Progenitor cell of endocrine pancreas (in vitro differentiated cells): Measurements from ENCODE around the gene PLA2G4D. TPM values are rescaled to one million over a fixed set of nuclear protein-coding genes. Genes with fewer than 3 reads are reported as not detected.

Experiments used
- DNase-seq: peaks from one replicate; pipeline ENCODE4 v3.0.0; 2021; ENCODE audit warnings: low spot score; ENCODE audit not compliant: unreplicated experiment
- H3K27ac Mint-ChIP-seq: 2 replicates; pipeline ENCODE4 v1.8.0; 2021; ENCODE audit warnings: mild to moderate bottlenecking, moderate library complexity, mixed read lengths
- H3K27me3 Mint-ChIP-seq: 2 replicates; pipeline ENCODE4 v1.8.0; 2021; ENCODE audit warnings: mixed read lengths
- H3K36me3 Mint-ChIP-seq: 2 replicates; pipeline ENCODE4 v1.8.0; 2022; ENCODE audit warnings: mixed read lengths; ENCODE audit not compliant: insufficient read depth
- H3K4me1 Mint-ChIP-seq: 2 replicates; pipeline ENCODE4 v1.8.0; 2021; ENCODE audit warnings: low read depth, mixed read lengths
- H3K4me3 Mint-ChIP-seq: 2 replicates; pipeline ENCODE4 v1.8.0; 2021; ENCODE audit warnings: low read depth, mild to moderate bottlenecking, moderate library complexity, mixed read lengths
- H3K9me3 Mint-ChIP-seq: 2 replicates; pipeline ENCODE4 v1.8.0; 2021; ENCODE audit warnings: low read depth, mixed read lengths
- total RNA-seq: library from RNA; stranded (reverse); gene quantifications from 2 replicates; pipeline ENCODE4 v1.2.1, GENCODE V29; 2021
- TF ChIP-seq, protein P1 (sequence below): fragments of 200-600 bp; sonication (generic); IDR thresholded peaks from one replicate; pipeline ENCODE4 v1.5.0; 2021; ENCODE audit warnings: antibody characterized with exemption, mild to moderate bottlenecking; ENCODE audit not compliant: unreplicated experiment

Gene PLA2G4D
- total RNA-seq, 1 donor from 2014 or later = not detected

DNA sequence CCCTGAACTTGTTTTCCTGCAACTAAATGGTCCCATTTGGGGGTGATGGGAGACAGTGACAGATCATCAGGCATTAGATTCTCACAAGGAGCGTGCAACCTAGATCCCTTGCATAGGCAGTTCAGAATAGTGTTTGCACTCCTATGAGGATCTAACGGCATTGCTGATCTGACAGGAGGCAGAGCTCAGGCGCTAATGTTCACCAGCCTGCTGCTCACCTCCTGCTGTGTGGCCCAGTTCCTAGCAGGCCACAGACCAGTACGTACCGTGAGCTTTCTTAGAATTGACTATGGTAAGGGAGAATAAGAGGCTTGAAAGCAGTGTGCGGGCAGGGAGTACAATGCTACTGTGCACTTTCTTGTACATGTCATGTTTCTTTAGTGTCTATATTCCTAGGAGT lies 56.0 kb downstream of the PLA2G4D start:
- Mint-ChIP-seq H3K4me3 (no peak overlapping the region), H3K4me1 (no peaks in the 10 kb centered on the region), H3K27me3 (no peaks in the 10 kb centered on the region), H3K9me3 (no peaks in the 10 kb centered on the region), H3K27ac (no peak overlapping the region), H3K36me3 (no peaks in the 10 kb centered on the region)
- TF ChIP-seq, protein P1, sequence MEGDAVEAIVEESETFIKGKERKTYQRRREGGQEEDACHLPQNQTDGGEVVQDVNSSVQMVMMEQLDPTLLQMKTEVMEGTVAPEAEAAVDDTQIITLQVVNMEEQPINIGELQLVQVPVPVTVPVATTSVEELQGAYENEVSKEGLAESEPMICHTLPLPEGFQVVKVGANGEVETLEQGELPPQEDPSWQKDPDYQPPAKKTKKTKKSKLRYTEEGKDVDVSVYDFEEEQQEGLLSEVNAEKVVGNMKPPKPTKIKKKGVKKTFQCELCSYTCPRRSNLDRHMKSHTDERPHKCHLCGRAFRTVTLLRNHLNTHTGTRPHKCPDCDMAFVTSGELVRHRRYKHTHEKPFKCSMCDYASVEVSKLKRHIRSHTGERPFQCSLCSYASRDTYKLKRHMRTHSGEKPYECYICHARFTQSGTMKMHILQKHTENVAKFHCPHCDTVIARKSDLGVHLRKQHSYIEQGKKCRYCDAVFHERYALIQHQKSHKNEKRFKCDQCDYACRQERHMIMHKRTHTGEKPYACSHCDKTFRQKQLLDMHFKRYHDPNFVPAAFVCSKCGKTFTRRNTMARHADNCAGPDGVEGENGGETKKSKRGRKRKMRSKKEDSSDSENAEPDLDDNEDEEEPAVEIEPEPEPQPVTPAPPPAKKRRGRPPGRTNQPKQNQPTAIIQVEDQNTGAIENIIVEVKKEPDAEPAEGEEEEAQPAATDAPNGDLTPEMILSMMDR = no peak
- DNase-seq = no peak

DNA sequence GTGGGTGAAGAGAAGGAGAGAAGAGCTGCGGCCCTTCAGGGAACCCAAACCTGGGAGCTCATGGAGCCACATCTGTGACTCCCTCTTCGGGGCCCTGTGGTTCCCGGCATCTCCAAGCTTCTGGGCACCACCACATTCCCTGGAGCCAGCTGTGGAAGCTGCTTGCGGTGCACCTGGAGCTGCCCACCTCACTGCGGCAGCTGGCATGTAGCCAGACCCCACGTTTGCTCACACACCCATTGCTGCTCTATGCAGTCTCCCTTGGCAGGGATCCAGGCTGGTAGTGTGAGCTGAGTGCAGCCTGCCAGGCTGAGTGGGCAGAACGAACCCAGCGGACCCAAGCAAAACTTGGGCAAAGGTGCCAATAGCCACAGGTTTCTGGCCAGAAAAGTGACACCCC lies 56.7 kb downstream of the PLA2G4D start:
- TF ChIP-seq, protein P1 = no peak
- Mint-ChIP-seq H3K27ac (no peak overlapping the region), H3K4me3 (no peak overlapping the region), H3K9me3 (no peaks in the 10 kb centered on the region), H3K36me3 (no peaks in the 10 kb centered on the region), H3K27me3 (no peaks in the 10 kb centered on the region), H3K4me1 (no peaks in the 10 kb centered on the region)
- no peak for DNase-seq

DNA sequence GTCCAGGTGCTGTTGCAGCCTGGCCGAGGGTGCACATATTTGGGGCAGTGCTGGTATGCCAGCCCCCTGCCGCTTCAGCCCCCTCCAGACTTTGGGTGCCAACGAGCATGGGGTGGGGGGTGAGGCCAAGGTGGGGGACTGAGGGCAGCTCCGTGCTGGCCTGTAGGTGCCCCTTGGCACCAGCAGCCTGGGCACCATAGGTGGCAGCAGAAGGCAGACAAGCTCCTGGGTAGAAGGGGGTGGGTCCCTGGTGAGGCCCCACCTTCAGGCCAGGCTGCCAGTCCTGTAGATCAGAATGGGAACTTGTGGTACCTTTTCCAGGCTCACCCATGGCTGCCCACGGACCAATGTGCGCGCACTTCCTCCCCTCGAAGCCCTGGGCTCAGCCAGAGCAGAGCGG lies 57.4 kb downstream of the PLA2G4D start:
- H3K4me3 Mint-ChIP-seq = no peak overlapping the region
- H3K4me1 Mint-ChIP-seq = no peaks in the 10 kb centered on the region
- H3K27me3 Mint-ChIP-seq = no peaks in the 10 kb centered on the region
- TF ChIP-seq, protein P1 = no peak
- DNase-seq = no peak
- H3K27ac Mint-ChIP-seq = no peak overlapping the region
- H3K36me3 Mint-ChIP-seq = no peaks in the 10 kb centered on the region
- H3K9me3 Mint-ChIP-seq = no peaks in the 10 kb centered on the region

DNA sequence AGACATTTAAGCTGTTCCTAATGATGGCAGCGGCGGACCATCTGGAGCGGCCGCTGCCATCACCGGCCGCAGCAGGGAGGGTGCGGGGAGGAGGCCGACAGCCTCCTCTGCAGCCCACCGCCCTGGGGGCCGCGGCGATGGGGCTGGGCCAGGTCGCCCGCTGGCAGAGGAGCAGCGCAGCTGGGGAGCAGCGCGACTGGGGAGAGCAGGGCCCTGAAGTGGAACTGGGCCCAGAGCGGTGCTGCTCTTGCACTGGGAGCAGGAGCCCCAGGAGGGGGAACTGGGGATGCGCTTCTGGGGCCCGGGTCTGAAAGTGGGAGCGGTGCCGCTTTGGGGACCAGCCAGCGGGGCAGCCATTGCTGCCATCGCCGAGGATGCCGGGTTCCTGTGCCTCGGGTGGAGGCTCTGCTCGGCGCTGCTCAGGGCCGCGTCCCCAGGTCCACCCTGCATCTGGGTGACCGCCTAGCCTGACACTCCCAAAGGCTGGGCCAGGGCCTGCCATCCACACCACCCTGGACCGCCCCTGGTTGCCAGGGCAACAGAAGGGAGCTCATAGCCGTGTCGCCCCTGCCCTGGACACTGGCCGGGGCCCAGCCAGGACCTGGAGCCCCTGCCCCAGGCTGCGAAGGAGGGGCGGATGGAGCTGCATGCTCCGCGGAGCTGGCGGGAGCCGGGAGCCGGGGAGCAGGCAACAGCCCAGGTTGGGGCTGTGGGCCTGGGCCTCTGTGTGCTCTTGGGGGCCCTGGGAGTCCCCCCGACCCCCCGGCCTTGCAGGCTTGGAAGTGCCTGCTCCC lies 58.1 kb downstream of the PLA2G4D start:
- DNase-seq = no peak
- H3K27ac Mint-ChIP-seq = no peak overlapping the region
- TF ChIP-seq, protein P1 = no peak
- no peaks in the 10 kb centered on the region for H3K36me3 Mint-ChIP-seq
- H3K4me1 Mint-ChIP-seq = no peaks in the 10 kb centered on the region
- peaks cover 2% of the 10 kb centered on the region for H3K27me3 Mint-ChIP-seq
- no peaks in the 10 kb centered on the region for H3K9me3 Mint-ChIP-seq
- no peak overlapping the region for H3K4me3 Mint-ChIP-seq

DNA sequence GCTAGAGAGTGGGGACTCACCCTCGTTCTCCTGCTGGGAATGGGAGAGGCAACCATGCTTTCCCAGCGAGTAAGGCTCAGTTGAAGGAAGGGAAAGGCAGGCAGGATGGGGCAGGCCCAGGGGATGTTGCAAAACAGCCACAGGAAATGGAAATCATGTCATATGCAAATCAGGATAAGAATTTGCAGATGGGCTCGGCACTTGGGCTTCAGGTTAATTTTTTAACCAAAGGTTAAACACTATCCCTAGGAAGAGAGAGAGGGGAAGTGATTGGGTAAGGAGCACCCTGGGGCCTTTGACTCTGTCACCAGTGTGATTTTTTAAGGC lies 59.0 kb downstream of the PLA2G4D start:
- no peak for DNase-seq
- H3K36me3 Mint-ChIP-seq = no peaks in the 10 kb centered on the region
- no peak overlapping the region for H3K4me3 Mint-ChIP-seq
- no peaks in the 10 kb centered on the region for H3K9me3 Mint-ChIP-seq
- peaks cover 3% of the 10 kb centered on the region for H3K27me3 Mint-ChIP-seq
- TF ChIP-seq, protein P1 = no peak
- H3K4me1 Mint-ChIP-seq = no peaks in the 10 kb centered on the region
- H3K27ac Mint-ChIP-seq = no peak overlapping the region
